Left lung (tissue), 10 donors: ENCODE results near the gene TCHP. TPM values are rescaled to one million over a fixed set of nuclear protein-coding genes. Genes with fewer than 3 reads are reported as not detected.
"Not testable (repeated sequence)": the region's sequence is repeated elsewhere in the genome, so short reads cannot be mapped to it uniquely, and the experiment has no call there.

Experiments used
- ATAC-seq: fragments of 200-7000 bp; cut with Tn5 transposase; one replicate; pipeline ENCODE4 v1.9.1; 2020; ENCODE audit warnings: moderate library complexity
- DNase-seq, 4 donors: peaks; one replicate each; pipeline ENCODE4 v3.0.0-alpha.2; 2013 to 2020
- H3K27ac ChIP-seq, 2 donors: fragments of 200-600 bp; sonication (generic) in 1 of 2; one replicate each; pipeline versions ENCODE4 v1.5.0 to v1.8.0; 2020 to 2021
- H3K27me3 ChIP-seq, 2 donors: fragments of 200-600 bp; sonication (generic) in 1 of 2; one replicate each; pipeline versions ENCODE4 v1.5.0 to v1.8.0; 2020 to 2021
- H3K36me3 ChIP-seq, 2 donors: fragments of 200-600 bp; sonication (generic) in 1 of 2; one replicate each; pipeline versions ENCODE4 v1.5.0 to v1.8.0; 2020 to 2021
- H3K4me1 ChIP-seq, 2 donors: fragments of 200-600 bp; one replicate each; pipeline ENCODE4 v1.8.0; 2021
- H3K4me3 ChIP-seq, 2 donors: fragments of 200-600 bp; sonication (generic) in 1 of 2; one replicate each; pipeline versions ENCODE4 v1.5.0 to v1.8.0; 2020 to 2021; ENCODE audit warnings: mild to moderate bottlenecking in 1 of 2
- H3K9me3 ChIP-seq, 2 donors: fragments of 200-600 bp; sonication (generic) in 1 of 2; one replicate each; pipeline versions ENCODE4 v1.5.0 to v1.8.0; 2020 to 2021
- CTCF ChIP-seq, 2 donors: fragments of 200-600 bp; sonication (generic) in 1 of 2; IDR thresholded peaks; one replicate each; pipeline versions ENCODE4 v1.5.0 to v1.8.0; 2021; ENCODE audit warnings: antibody characterized with exemption in 2 of 2
- intact Hi-C, 2 donors: fragments of 100-400 bp; cut with DNase I; formaldehyde crosslinking; loops; one replicate each; pipeline versions ENCODE4 v1.11.2 to v1.14.2; 2022
- polyA plus RNA-seq, 6 donors: library from polyadenylated mRNA; unstranded; fragments of 120-200 nt; gene quantifications; one replicate each; pipeline ENCODE4 v1.2.1, GENCODE V29; 2013; ENCODE audit not compliant: insufficient read length in 6 of 6
- total RNA-seq, 2 donors: library from RNA; stranded (reverse); fragmentation: NEBNext Ultra II Directional; extraction: Animal tissue kit (Norgen Biotek cat#: 25700); gene quantifications; one replicate each; pipeline ENCODE4 v1.2.1, GENCODE V29; 2021
- donor health status: DM: no; HTN: yes; CAD: no.
- donor health status: DM: no; HTN: no; CAD: no.

TCHP gene
- total and polyA plus RNA-seq, 8 donors = 15.4 to 27.3 (median 23.9) TPM

- no peaks in the 10 kb centered on the region for H3K9me3 ChIP-seq
- DNase-seq (no peak), ATAC-seq (no peak)
- TF ChIP-seq CTCF (IDR thresholded peaks at IDR 0.05) = no peak
- intact Hi-C loops = no loop called here
- H3K27me3 ChIP-seq = no peaks in the 10 kb centered on the region
- no peak overlapping the region for H3K4me3 ChIP-seq
- H3K27ac ChIP-seq = no peak overlapping the region
- no peaks in the 10 kb centered on the region for H3K36me3 ChIP-seq
- peaks cover 15 to 24% of the 10 kb centered on the region in 2 donors for H3K4me1 ChIP-seq
Measured at GRCh38 chr12:109897029-109897428, 3.0 kb upstream of the TCHP start.

DNA sequence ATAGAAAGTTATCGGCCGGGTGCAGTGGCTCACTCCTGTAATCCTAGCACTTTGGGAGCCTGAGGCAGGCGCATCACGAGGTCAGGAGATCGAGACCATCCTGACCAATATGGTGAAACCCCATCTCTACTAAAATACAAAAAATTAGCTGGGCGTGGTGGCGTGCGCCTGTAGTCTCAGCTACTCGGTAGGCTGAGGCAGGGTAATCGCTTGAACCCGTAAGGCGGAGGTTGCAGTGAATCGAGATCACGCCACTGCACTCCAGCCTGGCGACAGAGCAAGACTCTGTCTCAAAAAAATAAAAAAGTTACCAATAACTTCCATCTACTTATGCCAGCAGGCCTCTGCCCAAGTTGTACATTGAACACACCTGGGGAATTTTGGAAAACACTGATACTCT lies 729 bp upstream of the TCHP start:
- DNase-seq, intact Hi-C loops, H3K9me3 ChIP-seq, ATAC-seq, H3K27me3 ChIP-seq: not testable (repeated sequence)
- peaks cover 15 to 27% of the 10 kb centered on the region in 2 donors for H3K4me1 ChIP-seq
- peaks cover 0 to 17% of the 10 kb centered on the region in 2 donors for H3K36me3 ChIP-seq
- H3K4me3 ChIP-seq = peak overlapping the region in 1 of 2 donors; percentile 90
- H3K27ac ChIP-seq = peak overlapping the region; percentile 78 to 87

- intact Hi-C loops = no loop called here
- Histone ChIP-seq H3K27me3 (no peaks in the 10 kb centered on the region), H3K9me3 (no peaks in the 10 kb centered on the region), H3K27ac (peak overlapping the region in 1 of 2 donors; percentile 87), H3K36me3 (peaks cover 3 to 34% of the 10 kb centered on the region in 2 donors), H3K4me1 (peaks cover 15 to 27% of the 10 kb centered on the region in 2 donors), H3K4me3 (peak overlapping the region; percentile 83 to 90)
- no peak for DNase-seq
- TF ChIP-seq CTCF (IDR thresholded peaks at IDR 0.05) = no peak
- peak; percentile 16 for ATAC-seq
Measured at GRCh38 chr12:109900752-109901580, 892 bp downstream of the TCHP start.

GRCh38 chr12:109902891-109903418 lies 2.9 kb downstream of the TCHP start:
- Histone ChIP-seq H3K4me3 (no peak overlapping the region), H3K27me3 (no peaks in the 10 kb centered on the region), H3K4me1 (peaks cover 15 to 27% of the 10 kb centered on the region in 2 donors), H3K27ac (no peak overlapping the region), H3K9me3 (no peaks in the 10 kb centered on the region), H3K36me3 (peaks cover 3 to 54% of the 10 kb centered on the region in 2 donors)
- ATAC-seq (no peak), DNase-seq (no peak)
- intact Hi-C loops = no loop called here
- no peak for TF ChIP-seq CTCF (IDR thresholded peaks at IDR 0.05)

GRCh38 chr12:109905301-109905700 lies 5.2 kb downstream of the TCHP start:
- TF ChIP-seq CTCF (IDR thresholded peaks at IDR 0.05) = no peak
- DNase-seq (no peak), ATAC-seq (no peak)
- no peak overlapping the region for H3K27ac ChIP-seq
- H3K4me1 ChIP-seq = peaks cover 10 to 19% of the 10 kb centered on the region in 2 donors
- no peaks in the 10 kb centered on the region for H3K9me3 ChIP-seq
- H3K27me3 ChIP-seq = no peaks in the 10 kb centered on the region
- intact Hi-C loops = no loop called here
- peaks cover 3 to 77% of the 10 kb centered on the region in 2 donors for H3K36me3 ChIP-seq
- H3K4me3 ChIP-seq = no peak overlapping the region
